ENCODE measurements around the gene GMPPB.

The GMPPB gene

DNA sequence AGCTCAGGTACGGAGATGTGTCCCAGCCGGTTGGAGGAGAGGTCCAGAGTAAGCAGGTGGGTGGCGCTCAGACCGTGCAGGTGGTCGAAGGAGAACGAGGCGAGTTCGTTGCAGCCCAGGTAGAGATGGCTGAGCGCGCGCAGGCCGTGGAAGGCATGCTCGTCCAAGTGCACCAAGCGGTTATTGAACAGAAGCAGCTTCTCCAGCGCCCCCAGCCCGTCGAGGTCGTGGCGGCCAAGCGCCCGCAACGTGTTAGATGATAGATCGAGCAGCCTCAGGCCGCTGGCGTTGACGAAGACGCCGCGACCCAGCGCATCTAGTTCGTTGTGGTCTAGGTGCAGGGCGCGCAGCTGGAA, 4.9 kb downstream of the GMPPB start:
- Histone ChIP-seq H3K27me3 (replicated peaks in 2 of 5; ENCODE audit: control insufficient read depth in 4 of 5, insufficient read depth in 5 of 5, low read length in 4 of 5) (no peaks in the 10 kb centered on the region), H3K4me3 (ENCODE audit: control insufficient read depth in 1 of 7, extremely low read depth in 1 of 7, insufficient read depth in 4 of 7, low read depth in 2 of 7, low read length in 6 of 7) (peak overlapping the region; percentile 45 to 94 (median 78)), H3K36me3 (ENCODE audit: control insufficient read depth in 4 of 4, insufficient read depth in 4 of 4, low read length in 3 of 4) (peaks cover 5 to 54% (median 34%) of the 10 kb centered on the region in 4 experiments), H3K27ac (ENCODE audit: insufficient read depth in 1 of 2, low read depth in 1 of 2, low read length in 2 of 2, poor library complexity in 1 of 2, severe bottlenecking in 2 of 2) (no peak overlapping the region), H3K9me3 (ENCODE audit: control extremely low read depth in 1 of 5, control insufficient read depth in 4 of 5, insufficient read depth in 2 of 5, low read depth in 1 of 5, low read length in 4 of 5) (no peaks in the 10 kb centered on the region), H3K4me1 (ENCODE audit: control extremely low read depth in 1 of 4, control insufficient read depth in 4 of 4, insufficient read depth in 4 of 4, low read length in 3 of 4) (peaks cover 0 to 41% (median 25%) of the 10 kb centered on the region in 4 experiments)
- no peak for DNase-seq
- ChIA-PET CTCF (interaction anchor here (0.7 to 3.2 kb wide), 7 partner anchors 11 to 371 kb away, joined by 3 to 18 read pairs (median 6); no protein-coding TSS in a partner anchor), POLR2A (interaction anchor here (0.9 kb wide), 1 partner anchor 711 kb away, joined by 5 read pairs; no protein-coding TSS in a partner anchor)
- 18% methylated on average over 25 of the region's 33 CpGs for WGBS (ENCODE audit: insufficient coverage)

DNA sequence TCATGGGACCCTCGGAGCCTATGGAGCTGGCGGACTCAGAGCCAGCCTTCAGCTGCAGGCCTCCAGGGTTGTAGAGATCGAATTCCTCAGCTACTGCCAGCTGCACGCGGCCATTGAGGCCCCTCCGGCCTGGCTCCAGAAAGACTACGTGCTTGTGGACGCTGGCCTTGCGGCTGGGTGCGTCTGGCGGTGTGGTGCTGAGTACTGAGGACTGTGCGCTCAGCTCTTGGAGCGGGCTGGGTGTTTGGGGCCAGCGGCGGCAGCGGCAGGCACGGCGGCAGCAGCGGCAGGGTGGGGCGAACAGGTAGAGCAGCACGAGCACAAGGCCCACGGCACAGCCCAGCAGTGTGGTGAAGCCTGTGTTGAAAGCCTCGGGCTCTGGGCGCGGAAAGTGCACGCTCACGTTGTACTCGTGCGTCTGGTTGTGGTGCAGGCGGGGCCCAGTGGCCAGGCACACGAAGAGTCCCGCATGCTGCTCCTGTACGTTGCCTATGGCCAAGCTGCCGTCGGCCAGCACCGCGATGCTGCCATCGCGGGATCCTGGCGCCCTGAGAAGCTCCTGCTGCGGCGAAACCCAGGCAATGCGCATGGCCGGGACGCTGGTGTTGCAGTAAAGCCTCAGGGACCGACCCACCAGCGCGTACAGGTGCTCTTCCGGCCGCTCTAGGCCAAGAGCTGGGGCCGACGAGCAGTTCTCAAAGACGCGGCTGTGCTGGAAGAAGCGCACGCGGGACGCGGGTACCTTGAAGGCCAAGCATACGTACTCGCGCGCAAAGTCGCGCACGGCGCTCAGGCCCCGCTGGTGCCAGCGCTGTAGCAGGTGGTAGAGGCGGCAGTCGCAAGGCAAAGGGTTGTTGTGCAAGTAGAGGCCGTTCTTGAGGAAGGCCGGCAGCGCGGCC, 5.5 kb downstream of the GMPPB start:
- Histone ChIP-seq H3K4me1 (ENCODE audit: control extremely low read depth in 1 of 4, control insufficient read depth in 4 of 4, insufficient read depth in 4 of 4, low read length in 3 of 4) (peaks cover 0 to 43% (median 29%) of the 10 kb centered on the region in 4 experiments), H3K9me3 (ENCODE audit: control extremely low read depth in 1 of 5, control insufficient read depth in 4 of 5, insufficient read depth in 2 of 5, low read depth in 1 of 5, low read length in 4 of 5) (no peaks in the 10 kb centered on the region), H3K27ac (ENCODE audit: insufficient read depth in 1 of 2, low read depth in 1 of 2, low read length in 2 of 2, poor library complexity in 1 of 2, severe bottlenecking in 2 of 2) (no peak overlapping the region), H3K36me3 (ENCODE audit: control insufficient read depth in 4 of 4, insufficient read depth in 4 of 4, low read length in 3 of 4) (peaks cover 5 to 54% (median 34%) of the 10 kb centered on the region in 4 experiments), H3K4me3 (ENCODE audit: control insufficient read depth in 1 of 7, extremely low read depth in 1 of 7, insufficient read depth in 4 of 7, low read depth in 2 of 7, low read length in 6 of 7) (peak overlapping the region in 4 of 7 experiments; percentile 78 to 94 (median 84)), H3K27me3 (replicated peaks in 2 of 5; ENCODE audit: control insufficient read depth in 4 of 5, insufficient read depth in 5 of 5, low read length in 4 of 5) (no peaks in the 10 kb centered on the region)
- 88% methylated on average over 71 of the region's 75 CpGs for WGBS (ENCODE audit: insufficient coverage)
- CTCF ChIA-PET: interaction anchor here (0.6 to 3.2 kb wide), 7 partner anchors 10 to 372 kb away, joined by 3 to 18 read pairs (median 4); no protein-coding TSS in a partner anchor
- DNase-seq: peak in 1 of 3 donors; percentile 11
- POLR2A ChIA-PET: interaction anchor here (0.9 kb wide), 1 partner anchor 710 kb away, joined by 5 read pairs; no protein-coding TSS in a partner anchor

DNA sequence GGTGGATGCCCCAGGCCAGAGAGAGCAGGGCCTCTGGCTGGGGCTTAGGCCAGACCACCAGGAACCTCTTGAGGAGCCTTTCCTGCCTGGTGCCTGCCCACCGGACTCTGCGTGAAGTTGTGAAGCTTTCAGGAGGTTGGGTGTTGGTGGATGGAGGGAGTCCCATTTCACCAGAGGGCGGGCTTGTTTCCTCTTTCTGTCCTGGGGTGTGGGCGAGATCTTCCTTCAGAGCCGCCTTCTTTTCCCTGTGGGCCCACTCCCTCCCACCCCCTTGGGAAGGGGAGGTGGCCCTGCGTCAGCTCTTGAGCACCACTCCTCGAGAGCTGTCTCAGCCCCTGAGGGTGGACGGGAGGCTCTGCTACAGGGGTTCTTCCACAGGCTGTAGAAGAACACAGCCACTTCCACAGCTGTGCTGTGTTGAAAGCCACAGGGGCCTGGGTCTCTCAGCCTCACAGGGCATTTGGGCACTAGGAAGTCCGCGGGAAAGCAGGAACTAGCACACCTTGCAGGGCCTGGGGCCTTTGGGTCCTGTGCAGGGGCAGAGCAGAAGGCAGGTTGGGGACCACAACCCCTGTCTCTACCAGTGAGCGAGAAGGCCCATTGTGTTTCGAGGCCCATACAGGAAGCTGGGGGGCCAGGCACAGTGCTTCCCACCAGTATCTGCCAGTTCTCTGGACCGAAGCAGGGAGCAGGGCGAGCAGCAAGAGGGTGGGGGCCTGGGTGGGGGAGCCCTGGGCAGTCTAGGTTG, 6.4 kb downstream of the GMPPB start:
- Histone ChIP-seq H3K9me3 (ENCODE audit: control extremely low read depth in 1 of 5, control insufficient read depth in 4 of 5, insufficient read depth in 2 of 5, low read depth in 1 of 5, low read length in 4 of 5) (no peaks in the 10 kb centered on the region), H3K27me3 (replicated peaks in 2 of 5; ENCODE audit: control insufficient read depth in 4 of 5, insufficient read depth in 5 of 5, low read length in 4 of 5) (no peaks in the 10 kb centered on the region), H3K27ac (ENCODE audit: insufficient read depth in 1 of 2, low read depth in 1 of 2, low read length in 2 of 2, poor library complexity in 1 of 2, severe bottlenecking in 2 of 2) (no peak overlapping the region), H3K36me3 (ENCODE audit: control insufficient read depth in 4 of 4, insufficient read depth in 4 of 4, low read length in 3 of 4) (peaks cover 5 to 49% (median 34%) of the 10 kb centered on the region in 4 experiments), H3K4me1 (ENCODE audit: control extremely low read depth in 1 of 4, control insufficient read depth in 4 of 4, insufficient read depth in 4 of 4, low read length in 3 of 4) (peaks cover 0 to 43% (median 30%) of the 10 kb centered on the region in 4 experiments), H3K4me3 (ENCODE audit: control insufficient read depth in 1 of 7, extremely low read depth in 1 of 7, insufficient read depth in 4 of 7, low read depth in 2 of 7, low read length in 6 of 7) (no peak overlapping the region)
- 97% methylated on average over 9 of the region's 14 CpGs for WGBS (ENCODE audit: insufficient coverage)
- ChIA-PET CTCF (interaction anchor here (0.6 to 2.7 kb wide), 5 partner anchors 9 to 183 kb away, joined by 3 to 6 read pairs (median 4); no protein-coding TSS in a partner anchor), POLR2A (no interaction called here)
- DNase-seq: no peak

DNA sequence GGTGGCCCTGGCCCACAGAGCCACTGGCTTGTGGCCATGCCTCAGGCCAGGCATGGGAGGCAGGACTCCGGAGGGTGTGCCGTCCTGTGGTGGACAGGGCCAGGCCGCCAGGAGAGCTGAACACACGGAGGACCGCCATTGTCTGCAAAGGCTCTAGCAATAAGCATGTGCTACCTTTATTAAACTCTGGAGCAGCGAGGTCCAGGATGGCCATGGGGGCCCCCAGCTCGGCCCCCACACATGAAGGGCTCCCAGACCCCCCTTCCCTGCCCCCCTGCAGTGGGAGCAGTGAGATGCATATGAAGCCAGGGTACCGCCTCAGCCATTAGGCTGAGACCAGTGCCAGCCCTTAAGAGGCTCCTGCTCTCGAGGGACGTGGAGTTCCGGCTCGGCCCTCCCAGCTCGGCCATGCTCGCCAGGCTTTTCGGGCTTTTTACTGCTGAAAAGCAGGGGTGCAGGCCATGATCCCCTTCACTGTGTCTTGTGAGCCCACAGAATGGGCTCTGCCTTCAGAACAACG, 7.0 kb downstream of the GMPPB start:
- WGBS (ENCODE audit: insufficient coverage): 98% methylated on average over 15 of the region's 16 CpGs
- Histone ChIP-seq H3K36me3 (ENCODE audit: control insufficient read depth in 4 of 4, insufficient read depth in 4 of 4, low read length in 3 of 4) (peaks cover 5 to 43% (median 32%) of the 10 kb centered on the region in 4 experiments), H3K27me3 (replicated peaks in 2 of 5; ENCODE audit: control insufficient read depth in 4 of 5, insufficient read depth in 5 of 5, low read length in 4 of 5) (no peaks in the 10 kb centered on the region), H3K4me1 (ENCODE audit: control extremely low read depth in 1 of 4, control insufficient read depth in 4 of 4, insufficient read depth in 4 of 4, low read length in 3 of 4) (peaks cover 0 to 46% (median 35%) of the 10 kb centered on the region in 4 experiments), H3K9me3 (ENCODE audit: control extremely low read depth in 1 of 5, control insufficient read depth in 4 of 5, insufficient read depth in 2 of 5, low read depth in 1 of 5, low read length in 4 of 5) (no peaks in the 10 kb centered on the region), H3K4me3 (ENCODE audit: control insufficient read depth in 1 of 7, extremely low read depth in 1 of 7, insufficient read depth in 4 of 7, low read depth in 2 of 7, low read length in 6 of 7) (no peak overlapping the region), H3K27ac (ENCODE audit: insufficient read depth in 1 of 2, low read depth in 1 of 2, low read length in 2 of 2, poor library complexity in 1 of 2, severe bottlenecking in 2 of 2) (no peak overlapping the region)
- CTCF ChIA-PET: interaction anchor here (1.0 to 1.8 kb wide), 2 partner anchors 13 to 184 kb away, joined by 3 to 4 read pairs; no protein-coding TSS in a partner anchor
- no peak for DNase-seq
- POLR2A ChIA-PET: no interaction called here

DNA sequence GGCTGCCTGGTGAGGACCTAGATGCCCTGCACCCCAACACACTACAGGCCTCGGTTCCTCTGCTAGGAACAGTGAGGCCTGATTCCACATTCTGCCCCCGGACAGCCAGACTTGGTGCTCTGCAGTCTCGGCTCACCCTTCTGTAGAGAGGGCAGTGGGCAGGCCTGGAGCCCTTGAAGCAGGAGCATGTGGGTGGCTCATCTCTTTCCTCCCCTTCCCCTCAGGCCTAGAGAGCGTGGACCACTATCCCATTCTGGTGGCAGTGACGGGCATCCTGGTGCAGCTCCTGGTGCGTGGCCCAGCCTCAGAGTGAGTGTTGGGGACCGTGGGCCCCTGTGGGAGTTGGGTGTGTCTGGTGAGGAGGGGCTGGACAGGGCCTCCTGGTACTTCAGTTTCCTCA, 7.6 kb downstream of the GMPPB start:
- WGBS (ENCODE audit: insufficient coverage): 100% methylated on average over 3 of the region's 7 CpGs
- Histone ChIP-seq H3K4me1 (ENCODE audit: control extremely low read depth in 1 of 4, control insufficient read depth in 4 of 4, insufficient read depth in 4 of 4, low read length in 3 of 4) (peaks cover under 1 to 52% (median 41%) of the 10 kb centered on the region in 4 experiments), H3K27me3 (replicated peaks in 2 of 5; ENCODE audit: control insufficient read depth in 4 of 5, insufficient read depth in 5 of 5, low read length in 4 of 5) (no peaks in the 10 kb centered on the region), H3K9me3 (ENCODE audit: control extremely low read depth in 1 of 5, control insufficient read depth in 4 of 5, insufficient read depth in 2 of 5, low read depth in 1 of 5, low read length in 4 of 5) (no peaks in the 10 kb centered on the region), H3K36me3 (ENCODE audit: control insufficient read depth in 4 of 4, insufficient read depth in 4 of 4, low read length in 3 of 4) (peaks cover 5 to 37% (median 31%) of the 10 kb centered on the region in 4 experiments), H3K4me3 (ENCODE audit: control insufficient read depth in 1 of 7, extremely low read depth in 1 of 7, insufficient read depth in 4 of 7, low read depth in 2 of 7, low read length in 6 of 7) (no peak overlapping the region), H3K27ac (ENCODE audit: insufficient read depth in 1 of 2, low read depth in 1 of 2, low read length in 2 of 2, poor library complexity in 1 of 2, severe bottlenecking in 2 of 2) (no peak overlapping the region)
- ChIA-PET POLR2A (no interaction called here), CTCF (interaction anchor here (1.0 to 1.8 kb wide), 4 partner anchors 12 to 184 kb away, joined by 3 to 4 read pairs (median 4); no protein-coding TSS in a partner anchor)
- DNase-seq: no peak

DNA sequence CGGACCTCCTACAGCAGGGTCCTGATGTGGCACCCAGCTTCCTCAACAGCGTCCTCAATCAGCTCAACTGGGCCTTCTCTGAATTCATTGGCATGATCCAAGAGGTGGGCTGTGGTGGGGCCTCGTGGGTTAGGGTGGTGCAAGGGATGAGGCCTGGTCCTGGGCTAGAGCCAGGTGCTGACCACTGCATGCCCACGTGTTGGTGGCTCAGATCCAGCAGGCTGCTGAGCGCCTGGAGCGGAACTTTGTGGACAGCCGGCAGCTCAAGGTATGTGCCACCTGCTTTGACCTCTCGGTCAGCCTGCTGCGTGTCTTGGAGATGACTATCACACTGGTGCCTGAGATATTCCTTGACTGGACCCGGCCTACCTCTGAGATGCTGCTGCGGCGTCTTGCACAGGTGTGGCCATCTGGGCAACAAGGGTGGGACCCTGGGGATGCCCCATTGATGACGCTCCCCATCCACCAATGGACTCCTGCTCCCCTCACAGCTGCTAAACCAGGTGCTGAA, 8.1 kb downstream of the GMPPB start:
- no peak overlapping the region for H3K4me3 ChIP-seq (ENCODE audit: control insufficient read depth in 1 of 7, extremely low read depth in 1 of 7, insufficient read depth in 4 of 7, low read depth in 2 of 7, low read length in 6 of 7)
- DNase-seq: no peak
- H3K27ac ChIP-seq (ENCODE audit: insufficient read depth in 1 of 2, low read depth in 1 of 2, low read length in 2 of 2, poor library complexity in 1 of 2, severe bottlenecking in 2 of 2): no peak overlapping the region
- peaks cover 4 to 55% (median 46%) of the 10 kb centered on the region in 4 experiments for H3K4me1 ChIP-seq (ENCODE audit: control extremely low read depth in 1 of 4, control insufficient read depth in 4 of 4, insufficient read depth in 4 of 4, low read length in 3 of 4)
- POLR2A ChIA-PET: no interaction called here
- H3K9me3 ChIP-seq (ENCODE audit: control extremely low read depth in 1 of 5, control insufficient read depth in 4 of 5, insufficient read depth in 2 of 5, low read depth in 1 of 5, low read length in 4 of 5): no peaks in the 10 kb centered on the region
- no peaks in the 10 kb centered on the region for H3K27me3 ChIP-seq (replicated peaks in 2 of 5; ENCODE audit: control insufficient read depth in 4 of 5, insufficient read depth in 5 of 5, low read length in 4 of 5)
- CTCF ChIA-PET: interaction anchor here (1.0 to 1.8 kb wide), 4 partner anchors 12 to 185 kb away, joined by 3 to 4 read pairs (median 4); no protein-coding TSS in a partner anchor
- 96% methylated on average over 13 of the region's 13 CpGs for WGBS (ENCODE audit: insufficient coverage)
- H3K36me3 ChIP-seq (ENCODE audit: control insufficient read depth in 4 of 4, insufficient read depth in 4 of 4, low read length in 3 of 4): peaks cover 5 to 32% (median 28%) of the 10 kb centered on the region in 4 experiments

All from common myeloid progenitor, CD34-positive (primary cell).